MCF 10A (cell line): ENCODE measurements around the gene CFAP65. TPM values are rescaled to one million over a fixed set of nuclear protein-coding genes. Genes with fewer than 3 reads are reported as not detected.

Source experiments
- BruUV-seq: library from RNA; stranded (reverse); fragments of 400-500 nt; replicated peaks from 2 replicates; lab custom pipeline; 2021; lab: Mats Ljungman, UMichigan
- CTCF ChIA-PET: fragments of 300-600 bp; sonication (Branson Sonifier 250); formaldehyde crosslinking; extraction: SDS; loops from one replicate; lab custom pipeline; 2021; ENCODE audit warnings: antibody characterized with exemption, inconsistent platforms; lab: Yijun Ruan, JAX
- POLR2A ChIA-PET: fragments of 300-600, 350-650 bp; sonication (Branson Sonifier 250); formaldehyde crosslinking; extraction: SDS; loops from one replicate; lab custom pipeline; 2020; ENCODE audit warnings: antibody characterized with exemption, inconsistent platforms; lab: Yijun Ruan, JAX
- DNase-seq: peaks from one replicate; pipeline ENCODE4 v3.0.0-alpha.2; 2018; ENCODE audit not compliant: unreplicated experiment
- H3K27ac Mint-ChIP-seq: one replicate; pipeline ENCODE4 v1.8.0; 2022; ENCODE audit warnings: mild to moderate bottlenecking, low read depth, mixed read lengths; ENCODE audit not compliant: unreplicated experiment
- H3K27me3 Mint-ChIP-seq: one replicate; pipeline ENCODE4 v1.8.0; 2022; ENCODE audit warnings: mixed read lengths; ENCODE audit not compliant: insufficient read depth, unreplicated experiment
- H3K36me3 Mint-ChIP-seq: one replicate; pipeline ENCODE4 v1.8.0; 2022; ENCODE audit warnings: mild to moderate bottlenecking, moderate library complexity, mixed read lengths; ENCODE audit not compliant: insufficient read depth, unreplicated experiment
- H3K4me1 Mint-ChIP-seq: one replicate; pipeline ENCODE4 v1.8.0; 2022; ENCODE audit warnings: mixed read lengths; ENCODE audit not compliant: insufficient read depth, unreplicated experiment
- H3K4me3 Mint-ChIP-seq: one replicate; pipeline ENCODE4 v1.8.0; 2022; ENCODE audit warnings: mild to moderate bottlenecking, moderate library complexity, mixed read lengths; ENCODE audit not compliant: unreplicated experiment
- H3K9me3 Mint-ChIP-seq: one replicate; pipeline ENCODE4 v1.8.0; 2022; ENCODE audit warnings: mixed read lengths; ENCODE audit not compliant: unreplicated experiment
- intact Hi-C: fragments of 100-400 bp; cut with micrococcal nuclease; formaldehyde crosslinking; loops from 2 replicates; pipeline ENCODE4 v1.14.1; 2022
- total RNA-seq: library from RNA; stranded (reverse); gene quantifications from 2 replicates; pipeline ENCODE4 v1.2.3, GENCODE V29; 2022
- TF ChIP-seq, protein P1 (sequence below): fragments of 200-600 bp; IDR thresholded peaks from one replicate; pipeline ENCODE4 v1.8.0; 2022; ENCODE audit warnings: antibody characterized with exemption, mild to moderate bottlenecking; ENCODE audit not compliant: unreplicated experiment

Gene CFAP65
- total RNA-seq, 1 experiment from 2014 or later = not detected

DNA sequence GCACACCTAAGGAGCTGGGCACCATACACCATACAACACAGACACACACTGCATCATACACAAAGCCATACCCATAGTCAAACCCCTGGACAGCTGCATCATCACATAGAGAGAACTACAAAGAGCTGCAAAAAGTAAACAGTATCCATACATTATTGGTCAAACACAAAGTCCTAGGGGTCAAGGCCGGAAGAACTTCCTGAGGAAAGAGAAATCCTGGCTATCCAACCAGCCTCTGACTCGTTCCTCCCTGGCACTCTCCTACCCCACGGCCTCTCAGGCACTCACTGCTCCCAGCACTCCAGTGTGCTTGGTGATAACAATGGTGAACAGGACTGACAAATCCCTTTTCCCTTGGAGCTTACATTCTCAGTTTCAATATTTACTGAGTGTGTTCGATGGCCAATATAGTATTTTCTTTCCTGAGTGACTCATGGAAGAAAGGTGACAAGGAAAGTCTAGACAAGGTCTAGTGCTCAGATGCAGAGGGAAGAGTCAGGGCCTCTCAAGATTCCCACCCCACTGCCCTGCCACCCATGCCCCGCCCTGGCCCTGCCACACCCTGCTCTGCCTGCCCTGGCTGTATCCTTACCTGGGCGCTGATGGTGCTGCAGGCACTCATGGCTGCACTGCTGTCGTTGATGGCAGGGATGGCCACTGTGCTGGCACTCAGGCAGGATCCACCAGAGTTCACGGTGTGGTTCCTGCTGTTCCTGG, 3.4 kb downstream of the CFAP65 start:
- Mint-ChIP-seq H3K27ac (no peak overlapping the region), H3K9me3 (no peaks in the 10 kb centered on the region), H3K36me3 (no peaks in the 10 kb centered on the region), H3K27me3 (peaks cover 94% of the 10 kb centered on the region), H3K4me3 (no peak overlapping the region), H3K4me1 (peaks cover 6% of the 10 kb centered on the region)
- intact Hi-C loops = no loop called here
- POLR2A ChIA-PET = no interaction called here
- CTCF ChIA-PET = interaction anchor here (0.6 to 2.8 kb wide), 7 partner anchors 9 to 122 kb away, joined by 3 to 22 read pairs (median 4); no protein-coding TSS in a partner anchor
- TF ChIP-seq, protein P1, sequence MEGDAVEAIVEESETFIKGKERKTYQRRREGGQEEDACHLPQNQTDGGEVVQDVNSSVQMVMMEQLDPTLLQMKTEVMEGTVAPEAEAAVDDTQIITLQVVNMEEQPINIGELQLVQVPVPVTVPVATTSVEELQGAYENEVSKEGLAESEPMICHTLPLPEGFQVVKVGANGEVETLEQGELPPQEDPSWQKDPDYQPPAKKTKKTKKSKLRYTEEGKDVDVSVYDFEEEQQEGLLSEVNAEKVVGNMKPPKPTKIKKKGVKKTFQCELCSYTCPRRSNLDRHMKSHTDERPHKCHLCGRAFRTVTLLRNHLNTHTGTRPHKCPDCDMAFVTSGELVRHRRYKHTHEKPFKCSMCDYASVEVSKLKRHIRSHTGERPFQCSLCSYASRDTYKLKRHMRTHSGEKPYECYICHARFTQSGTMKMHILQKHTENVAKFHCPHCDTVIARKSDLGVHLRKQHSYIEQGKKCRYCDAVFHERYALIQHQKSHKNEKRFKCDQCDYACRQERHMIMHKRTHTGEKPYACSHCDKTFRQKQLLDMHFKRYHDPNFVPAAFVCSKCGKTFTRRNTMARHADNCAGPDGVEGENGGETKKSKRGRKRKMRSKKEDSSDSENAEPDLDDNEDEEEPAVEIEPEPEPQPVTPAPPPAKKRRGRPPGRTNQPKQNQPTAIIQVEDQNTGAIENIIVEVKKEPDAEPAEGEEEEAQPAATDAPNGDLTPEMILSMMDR = no peak
- no TSS peak for BruUV-seq
- DNase-seq = no peak

DNA sequence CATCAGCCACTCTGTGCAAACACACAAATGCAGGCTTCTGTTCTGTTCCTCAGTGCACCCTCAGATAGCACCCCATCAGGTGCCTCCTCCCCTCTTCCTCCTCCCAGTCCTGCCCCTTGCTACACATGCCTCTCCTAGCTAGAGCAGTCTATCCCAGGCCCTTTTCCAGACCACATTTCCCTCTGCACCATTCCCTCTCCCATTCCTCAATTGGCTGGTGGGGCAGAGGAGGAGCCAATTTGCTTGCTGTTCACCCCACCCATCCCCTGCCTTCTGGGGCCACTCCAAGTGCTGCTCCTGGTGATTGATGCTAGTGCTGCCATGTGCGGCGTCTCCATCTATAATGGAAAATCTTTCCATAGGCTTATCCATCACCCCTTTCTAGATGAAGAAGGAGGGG, 5.4 kb downstream of the CFAP65 start:
- H3K4me1 Mint-ChIP-seq = no peaks in the 10 kb centered on the region
- no peak overlapping the region for H3K4me3 Mint-ChIP-seq
- H3K27ac Mint-ChIP-seq = no peak overlapping the region
- TF ChIP-seq, protein P1 = no peak
- H3K9me3 Mint-ChIP-seq = no peaks in the 10 kb centered on the region
- POLR2A ChIA-PET = no interaction called here
- H3K36me3 Mint-ChIP-seq = no peaks in the 10 kb centered on the region
- peaks cover 88% of the 10 kb centered on the region for H3K27me3 Mint-ChIP-seq
- DNase-seq = no peak
- CTCF ChIA-PET = interaction anchor here (1.0 kb wide), 1 partner anchor 68 kb away, joined by 3 read pairs; no protein-coding TSS in a partner anchor
- intact Hi-C loops = no loop called here
- BruUV-seq = no TSS peak

DNA sequence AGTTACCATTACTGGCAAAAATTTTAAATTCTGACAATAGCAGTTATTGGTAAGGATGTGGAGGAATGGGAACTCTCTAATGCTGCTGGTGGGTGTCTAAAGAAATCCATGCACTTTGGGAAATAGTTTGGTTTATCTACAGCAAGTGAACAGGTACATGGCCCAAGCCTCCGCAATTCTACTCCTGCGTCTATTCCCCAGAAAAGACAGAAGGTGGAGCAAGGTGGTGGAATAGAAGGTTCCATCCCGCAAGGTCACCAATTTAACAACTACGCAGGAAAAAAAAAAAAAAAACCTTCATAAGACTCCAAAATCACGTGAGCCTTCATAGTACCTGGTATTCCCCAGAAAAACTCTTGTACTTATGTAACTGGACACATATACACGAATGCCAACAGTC, 6.5 kb downstream of the CFAP65 start:
- POLR2A ChIA-PET = no interaction called here
- H3K4me1 Mint-ChIP-seq = no peaks in the 10 kb centered on the region
- DNase-seq = no peak
- intact Hi-C loops = no loop called here
- no peaks in the 10 kb centered on the region for H3K36me3 Mint-ChIP-seq
- TF ChIP-seq, protein P1 = no peak
- no peak overlapping the region for H3K27ac Mint-ChIP-seq
- H3K27me3 Mint-ChIP-seq = peaks cover 76% of the 10 kb centered on the region
- no TSS peak for BruUV-seq
- no peaks in the 10 kb centered on the region for H3K9me3 Mint-ChIP-seq
- CTCF ChIA-PET = interaction anchor here (1.0 kb wide), 1 partner anchor 69 kb away, joined by 3 read pairs; no protein-coding TSS in a partner anchor
- H3K4me3 Mint-ChIP-seq = no peak overlapping the region

DNA sequence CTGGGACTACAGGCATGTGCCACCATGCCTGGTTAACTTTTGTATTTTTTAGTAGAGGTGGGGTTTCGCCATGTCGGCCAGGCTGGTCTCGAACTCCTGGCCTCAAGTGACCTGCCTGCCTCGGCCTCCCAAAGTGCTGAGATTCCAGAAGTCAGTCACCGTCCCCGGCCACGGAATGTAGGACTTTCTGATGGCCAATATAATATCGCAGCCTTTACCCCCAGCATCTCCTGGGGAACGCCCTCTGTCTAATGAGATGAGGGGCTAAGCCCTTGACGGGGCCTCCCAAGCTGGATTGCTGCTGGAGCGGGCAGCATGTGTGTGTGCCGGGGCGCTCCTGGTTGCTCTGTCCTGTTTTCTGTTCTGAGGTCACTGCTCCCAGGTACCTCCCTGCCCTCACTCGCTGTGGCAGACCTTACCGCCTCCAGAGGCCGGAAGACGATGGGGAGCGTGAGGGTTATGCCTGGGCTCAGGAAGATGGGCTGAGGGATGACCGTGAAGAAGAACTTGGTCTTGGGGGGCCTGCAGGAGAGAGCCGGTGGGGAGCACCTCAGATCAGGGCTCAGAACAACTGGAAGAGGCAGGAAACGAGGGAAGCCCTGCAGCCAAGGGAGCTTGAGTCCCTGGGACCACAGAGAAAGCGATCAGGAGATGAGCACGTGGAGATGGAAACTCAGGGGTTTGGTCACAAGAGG, 9.1 kb downstream of the CFAP65 start:
- no peak for DNase-seq
- no peaks in the 10 kb centered on the region for H3K9me3 Mint-ChIP-seq
- H3K27ac Mint-ChIP-seq = no peak overlapping the region
- intact Hi-C loops = no loop called here
- TF ChIP-seq, protein P1 = no peak
- H3K27me3 Mint-ChIP-seq = peaks cover 50% of the 10 kb centered on the region
- CTCF ChIA-PET = interaction anchor here (0.6 to 14.0 kb wide), 7 partner anchors 9 to 156 kb away, joined by 3 to 178 read pairs (median 7); partner anchors contain the start of gene CFAP65
- POLR2A ChIA-PET = no interaction called here
- no peaks in the 10 kb centered on the region for H3K4me1 Mint-ChIP-seq
- no TSS peak for BruUV-seq
- H3K4me3 Mint-ChIP-seq = no peak overlapping the region
- H3K36me3 Mint-ChIP-seq = no peaks in the 10 kb centered on the region
